Panc1 (cell line): Measurements from ENCODE around the gene JAK2. TPM values are rescaled to one million over a fixed set of nuclear protein-coding genes. Genes with fewer than 3 reads are reported as not detected.
"Not testable (repeated sequence)": the region's sequence is repeated elsewhere in the genome, so short reads cannot be mapped to it uniquely, and the experiment has no call there.

Experiments used
- ATAC-seq: fragments of 200-7000 bp; cut with Tn5 transposase; 2 replicates; pipeline ENCODE4 v1.9.1; 2020; ENCODE audit warnings: mild to moderate bottlenecking, moderate library complexity
- BruUV-seq: library from RNA; stranded (reverse); fragments of 400-500 nt; replicated peaks from 2 replicates; lab custom pipeline; 2021; lab: Mats Ljungman, UMichigan
- CTCF ChIA-PET: fragments of 300-600 bp; sonication (Branson Sonifier 250); formaldehyde crosslinking; loops from one replicate; lab custom pipeline; 2022; ENCODE audit warnings: antibody characterized with exemption; lab: Charles Lee
- POLR2A ChIA-PET: fragments of 300-600 bp; sonication (Branson Sonifier 250); formaldehyde crosslinking; loops from one replicate; lab custom pipeline; 2022; ENCODE audit warnings: antibody characterized with exemption; lab: Charles Lee
- DNase-seq: peaks from one replicate; pipeline ENCODE4 v3.0.0-alpha.2; 2010; ENCODE audit warnings: low read depth, low spot score
- H3K27ac ChIP-seq: 2 replicates; pipeline ENCODE4 v1.5.1; 2011; ENCODE audit warnings: mild to moderate bottlenecking, low read length, inconsistent platforms
- H3K27me3 ChIP-seq: fragments of 200-500 bp; sonication (Bioruptor generic); 2 replicates; pipeline ENCODE4 v1.6.0; 2014; ENCODE audit warnings: low read length, inconsistent platforms; ENCODE audit not compliant: control insufficient read depth, insufficient read depth
- H3K36me3 ChIP-seq: fragments of 200-500 bp; sonication (Bioruptor generic); 2 replicates; pipeline ENCODE4 v1.5.1; 2014; ENCODE audit warnings: inconsistent platforms, mild to moderate bottlenecking, low read length, moderate library complexity; ENCODE audit not compliant: control insufficient read depth, insufficient read depth
- H3K4me1 ChIP-seq: 2 replicates; pipeline ENCODE4 v1.5.1; 2011; ENCODE audit warnings: inconsistent platforms, mild to moderate bottlenecking, low read length, moderate library complexity; ENCODE audit not compliant: control insufficient read depth, insufficient read depth
- H3K4me3 ChIP-seq, 2 experiments: 2 replicates each; pipeline ENCODE4 v1.5.1; 2011 to 2012; ENCODE audit warnings: low read depth in 2 of 2, low read length in 2 of 2, mild to moderate bottlenecking in 2 of 2, inconsistent platforms in 1 of 2, moderate library complexity in 1 of 2
- H3K9me3 ChIP-seq: fragments of 200-500 bp; sonication (Bioruptor generic); 2 replicates; pipeline ENCODE4 v1.5.1; 2014; ENCODE audit warnings: low read depth, mild to moderate bottlenecking, inconsistent platforms, low read length, moderate library complexity; ENCODE audit not compliant: control insufficient read depth, insufficient read depth
- POLR2AphosphoS5 ChIP-seq: IDR thresholded peaks from 2 replicates; pipeline ENCODE4 v1.6.1; 2012; ENCODE audit warnings: mild to moderate bottlenecking, low read depth, low read length, moderate library complexity
- SIN3A ChIP-seq: IDR thresholded peaks from 2 replicates; pipeline ENCODE4 v1.6.1; 2012; ENCODE audit warnings: low read depth, mild to moderate bottlenecking, low read length, moderate library complexity, borderline replicate concordance; ENCODE audit not compliant: insufficient read depth
- TCF7L2 ChIP-seq: IDR thresholded peaks from 2 replicates; pipeline ENCODE4 v1.6.1; 2011; ENCODE audit warnings: mild to moderate bottlenecking, low read depth, low read length, inconsistent platforms
- in situ Hi-C: cut with HindIII; loops from 2 replicates; pipeline ENCODE4 v1.10.0; 2016; ENCODE audit warnings: low sequenced_read_pairs, low pct_unique_long_range_greater_than_20kb
- intact Hi-C: fragments of 100-400 bp; cut with micrococcal nuclease; formaldehyde crosslinking; loops from one replicate; pipeline ENCODE4 v1.10.0; 2022; ENCODE audit not compliant: unreplicated experiment
- total RNA-seq: library from RNA; stranded (reverse); gene quantifications from one replicate; pipeline ENCODE4 v1.2.1, GENCODE V29; 2021; ENCODE audit not compliant: unreplicated experiment
- TF ChIP-seq, protein P1 (sequence below), 2 experiments: IDR thresholded peaks; 2 replicates each; pipeline ENCODE4 v1.6.1; 2011 to 2012; ENCODE audit warnings: low read depth in 2 of 2, control low read depth in 1 of 2, low read length in 1 of 2, mild to moderate bottlenecking in 1 of 2, moderate library complexity in 1 of 2; ENCODE audit not compliant: insufficient read depth in 1 of 2
- TF ChIP-seq, protein P2 (sequence below): fragments of 450-650 bp; IDR thresholded peaks from 2 replicates; pipeline ENCODE4 v1.5.1; 2017; ENCODE audit warnings: mild to moderate bottlenecking

JAK2 gene
- total RNA-seq, 1 experiment from 2014 or later: 2.3 TPM

DNA sequence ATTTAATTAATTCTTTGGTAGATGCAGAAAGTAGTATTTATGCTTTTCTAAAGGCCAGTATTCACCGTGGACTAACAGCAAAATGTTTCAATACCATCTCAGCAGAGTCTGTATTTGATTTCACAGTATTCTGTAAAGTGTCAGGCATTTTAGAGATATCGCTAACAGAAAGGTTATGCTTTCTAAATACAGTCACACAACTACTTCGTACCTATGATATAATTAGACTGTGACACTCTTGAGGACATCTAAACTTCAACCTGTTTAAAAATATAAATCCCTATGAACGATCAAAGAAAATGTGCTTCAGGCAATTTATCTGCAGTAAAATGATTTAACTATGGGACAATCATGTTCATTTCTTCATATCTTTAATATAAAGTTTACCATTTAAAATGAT is 41.7 kb upstream of the JAK2 start:
- H3K27ac ChIP-seq: no peak overlapping the region
- BruUV-seq: no TSS peak
- H3K4me1 ChIP-seq: no peaks in the 10 kb centered on the region
- in situ Hi-C loops: no loop called here
- POLR2A ChIA-PET: no interaction called here
- no peak overlapping the region for H3K4me3 ChIP-seq
- intact Hi-C loops: no loop called here
- ATAC-seq (no peak), DNase-seq (no peak)
- TF ChIP-seq POLR2AphosphoS5 (no peak), SIN3A (no peak), TCF7L2 (no peak)
- TF ChIP-seq, protein P1, sequence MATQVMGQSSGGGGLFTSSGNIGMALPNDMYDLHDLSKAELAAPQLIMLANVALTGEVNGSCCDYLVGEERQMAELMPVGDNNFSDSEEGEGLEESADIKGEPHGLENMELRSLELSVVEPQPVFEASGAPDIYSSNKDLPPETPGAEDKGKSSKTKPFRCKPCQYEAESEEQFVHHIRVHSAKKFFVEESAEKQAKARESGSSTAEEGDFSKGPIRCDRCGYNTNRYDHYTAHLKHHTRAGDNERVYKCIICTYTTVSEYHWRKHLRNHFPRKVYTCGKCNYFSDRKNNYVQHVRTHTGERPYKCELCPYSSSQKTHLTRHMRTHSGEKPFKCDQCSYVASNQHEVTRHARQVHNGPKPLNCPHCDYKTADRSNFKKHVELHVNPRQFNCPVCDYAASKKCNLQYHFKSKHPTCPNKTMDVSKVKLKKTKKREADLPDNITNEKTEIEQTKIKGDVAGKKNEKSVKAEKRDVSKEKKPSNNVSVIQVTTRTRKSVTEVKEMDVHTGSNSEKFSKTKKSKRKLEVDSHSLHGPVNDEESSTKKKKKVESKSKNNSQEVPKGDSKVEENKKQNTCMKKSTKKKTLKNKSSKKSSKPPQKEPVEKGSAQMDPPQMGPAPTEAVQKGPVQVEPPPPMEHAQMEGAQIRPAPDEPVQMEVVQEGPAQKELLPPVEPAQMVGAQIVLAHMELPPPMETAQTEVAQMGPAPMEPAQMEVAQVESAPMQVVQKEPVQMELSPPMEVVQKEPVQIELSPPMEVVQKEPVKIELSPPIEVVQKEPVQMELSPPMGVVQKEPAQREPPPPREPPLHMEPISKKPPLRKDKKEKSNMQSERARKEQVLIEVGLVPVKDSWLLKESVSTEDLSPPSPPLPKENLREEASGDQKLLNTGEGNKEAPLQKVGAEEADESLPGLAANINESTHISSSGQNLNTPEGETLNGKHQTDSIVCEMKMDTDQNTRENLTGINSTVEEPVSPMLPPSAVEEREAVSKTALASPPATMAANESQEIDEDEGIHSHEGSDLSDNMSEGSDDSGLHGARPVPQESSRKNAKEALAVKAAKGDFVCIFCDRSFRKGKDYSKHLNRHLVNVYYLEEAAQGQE (IDR thresholded peaks at IDR 0.05; ENCODE audit: insufficient read depth in 1 of 2, low read depth in 2 of 2, low read length in 1 of 2): no peak
- TF ChIP-seq, protein P2, sequence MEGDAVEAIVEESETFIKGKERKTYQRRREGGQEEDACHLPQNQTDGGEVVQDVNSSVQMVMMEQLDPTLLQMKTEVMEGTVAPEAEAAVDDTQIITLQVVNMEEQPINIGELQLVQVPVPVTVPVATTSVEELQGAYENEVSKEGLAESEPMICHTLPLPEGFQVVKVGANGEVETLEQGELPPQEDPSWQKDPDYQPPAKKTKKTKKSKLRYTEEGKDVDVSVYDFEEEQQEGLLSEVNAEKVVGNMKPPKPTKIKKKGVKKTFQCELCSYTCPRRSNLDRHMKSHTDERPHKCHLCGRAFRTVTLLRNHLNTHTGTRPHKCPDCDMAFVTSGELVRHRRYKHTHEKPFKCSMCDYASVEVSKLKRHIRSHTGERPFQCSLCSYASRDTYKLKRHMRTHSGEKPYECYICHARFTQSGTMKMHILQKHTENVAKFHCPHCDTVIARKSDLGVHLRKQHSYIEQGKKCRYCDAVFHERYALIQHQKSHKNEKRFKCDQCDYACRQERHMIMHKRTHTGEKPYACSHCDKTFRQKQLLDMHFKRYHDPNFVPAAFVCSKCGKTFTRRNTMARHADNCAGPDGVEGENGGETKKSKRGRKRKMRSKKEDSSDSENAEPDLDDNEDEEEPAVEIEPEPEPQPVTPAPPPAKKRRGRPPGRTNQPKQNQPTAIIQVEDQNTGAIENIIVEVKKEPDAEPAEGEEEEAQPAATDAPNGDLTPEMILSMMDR: no peak
- CTCF ChIA-PET: no interaction called here
- H3K36me3 ChIP-seq: no peaks in the 10 kb centered on the region
- H3K27me3 ChIP-seq: no peaks in the 10 kb centered on the region
- no peaks in the 10 kb centered on the region for H3K9me3 ChIP-seq

DNA sequence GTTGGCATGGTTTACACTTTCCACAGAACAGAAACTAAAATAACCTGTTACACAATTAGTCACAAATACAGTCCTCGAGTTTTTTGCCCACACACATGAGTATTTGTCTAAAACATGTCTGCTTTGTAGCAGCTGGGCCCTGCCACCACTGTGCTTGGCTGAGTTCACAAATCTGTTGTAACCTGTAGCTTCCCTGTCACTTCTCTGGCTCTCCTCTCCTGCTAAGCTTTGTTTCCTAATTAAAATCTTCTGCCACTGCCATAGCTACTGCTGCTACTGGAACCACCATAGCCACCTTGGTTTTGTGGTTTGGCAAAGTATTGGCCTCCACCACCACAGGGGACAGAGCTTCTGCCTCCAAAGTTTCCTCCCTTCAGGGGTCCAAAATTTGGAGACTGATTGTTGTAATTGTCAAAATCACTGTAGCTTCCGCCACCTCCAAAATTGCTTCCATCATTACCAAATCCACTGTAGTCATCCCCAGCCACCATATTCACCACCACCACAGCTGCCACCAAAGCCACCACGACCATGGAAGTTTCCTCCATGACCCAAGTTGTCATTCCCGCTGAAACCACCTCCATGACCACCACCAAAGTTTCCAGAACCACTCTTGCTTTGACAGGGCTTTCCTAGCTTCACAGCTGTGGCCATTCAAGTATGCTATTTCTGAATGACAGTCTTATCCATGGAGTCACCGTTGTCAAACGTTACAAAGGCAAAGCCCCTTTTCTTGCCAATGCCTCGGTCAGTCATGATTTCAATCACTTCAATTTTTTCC is 40.5 kb upstream of the JAK2 start:
- ATAC-seq, CTCF ChIA-PET, H3K27ac ChIP-seq, BruUV-seq, H3K9me3 ChIP-seq, in situ Hi-C loops, DNase-seq, POLR2A ChIA-PET, H3K4me1 ChIP-seq, intact Hi-C loops, H3K36me3 ChIP-seq, H3K27me3 ChIP-seq, H3K4me3 ChIP-seq: not testable (repeated sequence)

DNA sequence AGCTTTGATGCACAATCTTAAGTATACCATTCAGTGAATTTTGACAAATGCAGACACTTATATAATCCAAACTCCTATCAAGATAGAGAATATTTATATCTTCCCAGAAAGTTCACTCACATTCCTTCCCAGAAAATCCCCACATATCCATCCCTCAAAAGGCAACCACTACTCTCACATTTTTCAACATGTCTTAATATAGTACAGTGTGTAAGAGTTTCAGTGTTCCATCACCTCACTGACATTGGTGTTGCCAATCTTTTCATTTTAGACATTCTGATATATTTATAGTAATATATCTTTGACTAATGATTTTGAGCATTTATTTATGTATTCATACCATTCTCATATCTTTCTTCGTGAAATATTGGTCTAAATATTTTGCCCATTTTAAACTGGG is 38.1 kb upstream of the JAK2 start:
- Histone ChIP-seq H3K4me1 (no peaks in the 10 kb centered on the region), H3K27me3 (no peaks in the 10 kb centered on the region), H3K27ac (no peak overlapping the region), H3K9me3 (no peaks in the 10 kb centered on the region), H3K4me3 (no peak overlapping the region), H3K36me3 (no peaks in the 10 kb centered on the region)
- in situ Hi-C loops (no loop called here), intact Hi-C loops (no loop called here)
- ChIA-PET POLR2A (no interaction called here), CTCF (no interaction called here)
- no peak for DNase-seq
- TF ChIP-seq SIN3A (no peak), POLR2AphosphoS5 (no peak), TCF7L2 (no peak)
- TF ChIP-seq, protein P2: no peak
- TF ChIP-seq, protein P1 (IDR thresholded peaks at IDR 0.05; ENCODE audit: insufficient read depth in 1 of 2, low read depth in 2 of 2, low read length in 1 of 2): no peak
- ATAC-seq: no peak
- BruUV-seq: no TSS peak
